HG03442 (cell line): ENCODE data around the gene RENBP.
A peak's percentile ranks its signal among the peaks of the same experiment; 100 is the strongest.
"Not testable (repeated sequence)": the region's sequence is repeated elsewhere in the genome, so short reads cannot be mapped to it uniquely, and the experiment has no call there.

ENCODE experiments used
- ATAC-seq: cut with Tn5 transposase; IDR thresholded peaks from one replicate; pipeline ENCODE4 v1.9.1; 2021; ENCODE audit warnings: mild to moderate bottlenecking, moderate library complexity; ENCODE audit not compliant: unreplicated experiment

RENBP gene

DNA sequence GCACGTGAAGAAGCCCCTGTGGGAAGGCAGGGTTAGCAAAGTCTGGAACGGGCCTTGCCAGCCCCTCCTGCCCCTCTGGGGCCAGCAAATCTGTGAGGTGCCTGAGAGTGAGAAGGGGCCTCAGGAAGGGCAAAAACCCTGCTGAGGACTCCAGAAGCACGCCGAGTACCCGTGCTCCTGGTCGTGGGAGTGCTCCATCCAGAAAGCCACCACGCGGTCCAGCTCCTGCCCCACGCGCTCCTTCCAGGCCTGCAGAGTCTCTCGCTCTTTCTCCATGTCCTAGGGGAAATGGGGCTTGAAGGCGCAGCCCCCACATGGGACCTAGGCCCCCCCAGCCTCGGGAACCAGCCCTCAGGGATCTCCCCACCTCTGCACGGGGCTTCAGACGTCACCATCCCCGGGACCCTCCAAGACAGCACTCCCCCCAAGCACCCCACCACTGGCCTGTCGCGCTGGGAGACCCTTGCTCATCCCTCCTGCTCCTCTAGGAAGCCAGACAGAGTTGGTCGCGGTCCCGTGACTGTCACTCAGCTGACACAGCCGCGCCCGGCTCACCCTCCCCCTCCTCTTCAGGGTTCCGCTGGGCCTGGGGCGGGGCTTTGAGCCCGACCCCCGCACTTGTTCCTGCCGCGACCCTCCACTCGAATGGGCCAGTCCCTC lies at the start of gene RENBP:
TSS of gene RENBP (minus strand) at position 504 of the 660 bp plus-strand sequence. CDS start at position 471, 33 bp downstream.
- no peak for ATAC-seq

GRCh38 chrX:153993978-153994377 lies 49.5 kb upstream of the RENBP start:
- ATAC-seq: no peak

GRCh38 chrX:153993079-153993478 lies 48.6 kb upstream of the RENBP start:
- ATAC-seq: no peak

DNA sequence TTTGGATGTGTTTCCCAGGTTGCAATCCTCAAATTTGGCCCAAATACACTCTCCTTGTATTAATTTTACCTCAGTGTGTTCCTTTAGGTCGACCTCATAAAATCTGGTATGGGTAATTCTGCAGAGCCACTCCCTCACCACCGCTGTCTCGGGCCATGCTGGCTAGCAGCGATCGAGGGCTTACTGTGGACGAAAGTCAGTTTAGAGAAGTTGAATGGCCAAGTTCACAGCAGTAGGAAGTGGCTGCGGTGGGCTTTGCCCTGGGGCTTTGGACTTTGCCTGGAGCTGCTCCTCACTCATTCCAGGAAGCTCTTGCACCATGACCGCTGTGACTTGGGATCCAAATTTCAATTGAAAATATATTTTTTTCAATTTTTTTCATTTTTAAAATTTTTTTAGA lies 47.7 kb upstream of the RENBP start:
- no peak for ATAC-seq

- no peak for ATAC-seq
Measured at GRCh38 chrX:153991013-153991580, 46.7 kb upstream of the RENBP start.

DNA sequence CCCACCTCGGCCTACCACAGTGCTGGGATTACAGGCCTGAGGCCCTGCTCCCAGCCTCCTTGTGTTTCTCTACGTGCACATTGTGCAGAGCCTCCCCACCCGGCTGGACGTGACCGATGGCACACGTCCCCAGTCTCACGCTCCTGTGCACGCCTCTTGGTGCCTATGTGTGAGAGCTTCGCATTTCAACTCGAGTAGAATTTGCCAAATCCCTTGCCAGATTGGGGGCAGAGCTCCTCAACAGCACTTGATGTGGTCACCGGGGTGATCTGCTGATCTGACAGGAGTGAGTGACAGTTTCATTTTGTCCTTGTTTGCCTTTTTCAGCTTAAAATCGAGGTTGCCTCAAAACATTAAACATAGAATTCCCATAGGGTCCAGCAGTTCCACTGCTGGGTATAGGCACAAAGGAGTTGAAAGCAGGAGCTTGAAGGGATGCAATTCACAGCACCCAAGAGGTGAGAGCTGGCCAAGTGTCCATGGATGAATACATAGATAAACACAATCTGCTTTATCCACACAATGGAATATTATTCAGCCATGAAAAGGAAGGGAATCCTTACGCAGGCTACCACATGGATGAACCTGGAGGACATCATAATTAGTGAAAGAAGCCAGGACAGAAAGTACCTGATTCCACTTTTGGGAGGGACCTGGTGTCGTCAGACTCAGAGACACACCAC lies 45.7 kb upstream of the RENBP start:
- no peak for ATAC-seq

- ATAC-seq: no peak
Measured at GRCh38 chrX:153988493-153988892, 44.0 kb upstream of the RENBP start.

GRCh38 chrX:153984351-153985178 lies 40.1 kb upstream of the RENBP start:
- ATAC-seq: no peak

DNA sequence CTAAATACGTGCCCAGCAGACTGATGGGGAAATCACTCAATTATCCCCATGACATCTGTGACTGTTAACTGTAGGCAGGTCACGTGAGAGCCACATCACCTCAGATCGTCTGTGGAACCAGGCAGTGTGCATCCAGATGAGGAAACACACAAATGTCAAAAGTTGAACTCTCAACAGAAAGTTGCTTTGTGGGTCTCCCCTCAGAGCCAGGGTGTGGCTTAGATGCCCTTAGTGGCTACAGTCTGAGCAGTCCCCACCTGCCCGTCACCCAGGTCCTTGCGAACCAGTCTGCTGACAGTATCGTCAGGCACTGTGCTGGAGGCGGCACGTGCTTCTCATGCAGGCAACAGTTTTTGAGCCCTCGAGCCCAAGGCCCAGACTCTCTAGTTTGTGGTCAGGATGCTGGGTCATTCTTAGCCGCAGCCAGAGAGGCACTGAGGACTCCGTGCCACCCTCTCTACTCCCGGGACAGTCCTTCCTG lies 38.9 kb upstream of the RENBP start:
- ATAC-seq: no peak

DNA sequence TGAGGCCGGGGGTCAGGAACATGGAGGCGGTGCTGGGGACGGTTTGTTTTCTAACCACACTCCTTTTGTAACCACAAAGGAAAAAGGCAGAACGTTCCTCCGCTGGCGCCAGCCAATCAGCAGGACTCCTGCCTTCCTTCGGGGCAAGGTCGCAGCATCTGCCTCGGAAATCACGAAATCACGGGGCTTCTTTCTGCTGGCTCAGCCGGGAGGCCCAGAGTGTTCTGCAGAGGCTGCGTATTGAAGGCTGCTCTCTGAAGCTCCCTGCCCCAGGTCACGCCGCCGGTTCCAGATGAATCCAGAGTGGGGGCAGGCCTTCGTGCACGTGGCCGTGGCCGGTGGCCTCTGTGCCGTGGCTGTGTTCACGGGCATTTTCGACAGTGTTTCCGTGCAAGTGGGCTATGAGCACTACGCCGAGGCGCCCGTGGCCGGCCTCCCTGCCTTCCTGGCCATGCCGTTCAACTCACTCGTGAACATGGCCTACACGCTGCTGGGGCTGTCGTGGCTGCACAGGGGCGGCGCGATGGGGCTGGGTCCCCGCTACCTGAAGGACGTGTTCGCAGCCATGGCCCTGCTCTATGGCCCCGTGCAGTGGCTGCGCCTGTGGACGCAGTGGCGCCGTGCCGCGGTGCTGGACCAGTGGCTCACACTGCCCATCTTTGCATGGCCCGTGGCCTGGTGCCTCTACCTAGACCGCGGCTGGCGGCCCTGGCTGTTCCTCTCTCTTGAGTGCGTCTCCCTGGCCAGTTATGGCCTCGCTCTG lies 37.5 kb upstream of the RENBP start:
- ATAC-seq: no peak

- no peak for ATAC-seq
Measured at GRCh38 chrX:153981231-153981630, 36.8 kb upstream of the RENBP start.

DNA sequence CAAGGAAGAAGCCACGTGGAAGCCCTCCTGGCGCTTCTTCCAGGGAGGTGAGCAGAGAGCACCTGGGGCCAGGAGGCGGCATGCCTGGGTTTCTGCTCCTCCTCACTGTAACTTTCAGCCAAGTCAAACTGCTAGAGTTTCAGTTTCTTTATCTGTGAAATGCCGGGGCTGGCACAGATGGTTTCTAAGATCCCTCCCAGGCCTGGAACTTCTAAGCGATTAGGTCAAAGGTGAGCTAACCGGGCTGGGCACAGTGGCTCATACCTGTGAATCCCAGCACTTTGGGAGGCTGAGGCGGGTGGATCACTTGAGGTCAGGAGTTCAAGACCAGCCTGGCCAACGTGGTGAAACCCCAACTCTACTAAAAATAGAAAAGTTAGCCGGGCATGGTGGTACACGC lies 36.0 kb upstream of the RENBP start:
- ATAC-seq: not testable (repeated sequence)

- ATAC-seq: no peak
Measured at GRCh38 chrX:153974726-153975286, 30.4 kb upstream of the RENBP start.

DNA sequence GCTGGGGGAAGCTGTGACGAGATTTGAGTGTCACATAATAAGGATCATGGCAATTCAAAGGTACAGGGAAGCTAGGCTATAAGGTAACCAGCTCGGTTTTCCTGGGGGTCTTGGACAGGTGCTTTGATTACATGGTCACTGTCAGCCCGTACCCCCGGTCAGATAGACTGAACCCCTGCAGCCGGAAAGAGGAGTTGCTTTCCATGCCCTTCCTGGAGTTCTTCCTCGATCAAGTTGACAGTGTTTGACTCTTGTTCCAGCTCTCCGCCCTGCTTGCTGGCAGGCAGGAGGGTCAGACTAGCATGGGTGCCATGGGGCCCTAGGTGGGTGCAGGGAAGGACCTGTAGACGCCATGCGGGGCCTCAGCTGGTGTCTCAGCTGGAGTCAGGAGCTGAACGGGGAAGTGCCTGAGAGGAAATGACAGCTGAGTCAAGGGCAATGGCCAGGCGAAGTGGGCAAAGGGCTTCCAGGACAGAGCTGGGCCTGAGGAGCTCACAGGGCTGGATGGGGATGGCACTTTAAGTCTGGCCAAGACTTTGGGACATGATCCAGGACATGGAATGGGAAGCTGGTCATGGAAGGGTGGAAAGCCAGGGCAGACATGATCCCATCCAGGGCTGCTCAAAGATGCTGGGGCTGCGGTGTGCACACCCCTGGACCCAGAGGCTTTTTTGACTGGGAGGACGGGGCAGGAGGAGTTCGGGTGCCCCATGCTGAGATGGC lies 29.7 kb upstream of the RENBP start:
- no peak for ATAC-seq

GRCh38 chrX:153973127-153974002 lies 28.9 kb upstream of the RENBP start:
- no peak for ATAC-seq

DNA sequence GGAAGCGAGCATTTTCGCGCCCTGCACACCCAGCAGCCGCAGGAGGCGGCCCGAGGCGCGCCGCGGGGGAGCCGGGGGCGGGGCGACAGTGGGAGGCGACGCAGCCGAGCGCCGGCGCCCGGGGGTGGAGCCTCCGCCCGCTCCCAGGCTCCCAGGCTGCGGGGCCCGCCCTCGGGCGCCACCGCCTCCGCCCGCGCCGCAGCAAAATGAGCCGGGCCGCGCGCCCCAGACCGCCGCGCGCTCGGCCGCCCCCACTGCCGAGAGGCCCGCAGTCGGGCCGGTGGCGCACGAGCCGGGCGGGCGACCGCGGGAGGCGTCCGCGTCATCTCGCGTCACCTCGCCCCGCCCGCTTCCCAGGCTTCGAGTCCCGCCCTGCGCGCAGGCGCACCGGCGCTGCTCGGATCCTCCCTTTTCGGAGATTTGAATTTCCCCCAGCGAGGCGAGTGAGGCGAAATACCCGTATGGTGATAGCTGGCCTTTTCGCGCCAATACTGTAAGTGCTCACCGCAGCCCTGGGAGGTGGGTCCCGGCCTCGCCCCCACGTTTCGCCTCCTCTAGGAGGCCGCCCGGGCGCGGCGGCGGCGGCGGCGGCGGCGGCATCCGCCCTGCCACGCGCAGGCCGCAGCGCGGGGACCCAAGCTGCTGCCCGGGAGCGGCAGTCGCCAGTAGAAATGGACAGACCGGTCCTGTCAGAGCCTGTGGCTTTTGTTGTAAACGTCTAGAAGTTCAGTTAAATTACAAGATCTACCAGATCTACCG lies 28.1 kb upstream of the RENBP start, which contains the start of gene TMEM187:
TSS of gene TMEM187 (plus strand) at position 387 of the 759 bp plus-strand sequence. CDS start 9,309 bp downstream, outside the sequence.
- peak; percentile 37 for ATAC-seq

DNA sequence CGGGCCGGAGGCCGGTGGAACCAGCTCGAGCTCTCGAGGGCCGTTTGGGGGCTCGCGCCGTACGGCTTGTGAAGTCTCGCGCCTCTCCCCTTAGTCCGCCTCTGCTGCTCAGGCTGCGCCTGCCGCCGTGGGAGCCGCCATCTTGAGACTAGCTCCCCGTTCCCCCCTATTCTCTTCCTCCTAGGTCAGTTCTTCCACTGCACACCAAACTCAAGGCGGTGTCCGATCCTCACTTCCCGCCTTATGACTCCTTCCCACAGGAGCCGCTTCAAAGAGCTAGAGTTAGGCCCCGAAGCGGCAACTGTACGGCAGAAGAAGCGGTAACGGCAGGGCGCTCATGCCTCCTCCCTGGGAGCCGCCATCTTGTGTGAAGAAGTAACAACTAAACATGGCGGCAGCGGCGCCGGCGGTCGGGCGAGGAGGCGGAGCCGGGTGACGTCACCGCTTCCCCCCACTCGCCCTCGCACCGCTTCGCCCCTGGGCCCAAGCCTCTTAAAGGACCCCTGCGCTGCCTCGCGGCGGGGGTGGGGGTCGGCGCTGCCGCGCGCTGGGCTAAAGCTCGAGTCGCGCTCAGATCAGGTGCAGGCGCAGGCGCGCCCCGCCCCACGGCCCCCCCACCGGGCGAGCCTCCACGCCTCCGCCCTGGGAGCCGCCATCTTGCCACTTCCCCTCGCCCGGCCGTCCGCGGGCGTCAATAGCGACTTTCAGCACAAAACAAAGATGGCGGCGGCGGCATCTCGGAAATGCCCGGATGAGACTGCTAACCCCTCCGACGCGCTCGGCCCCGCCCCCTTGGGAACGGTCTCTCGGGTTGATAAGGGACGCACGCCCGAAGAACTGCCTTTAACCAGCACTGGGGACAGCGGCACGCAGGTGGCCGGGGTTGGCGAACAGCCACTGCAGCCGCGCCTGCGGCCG lies 27.3 kb upstream of the RENBP start, which contains the start of gene HCFC1:
TSS of gene HCFC1 (minus strand) at position 369 of the 918 bp plus-strand sequence. CDS start 978 bp downstream, outside the sequence.
- peak; percentile 32 for ATAC-seq
